K562 (cell line): ENCODE measurements around the gene VENTX. TPM values are rescaled to one million over a fixed set of nuclear protein-coding genes. Genes with fewer than 3 reads are reported as not detected.
A peak's percentile ranks its signal among the peaks of the same experiment; 100 is the strongest.

Source experiments
- ATAC-seq: fragments of 200-7000 bp; cut with Tn5 transposase; 3 replicates; pipeline ENCODE4 v1.9.1; 2020; ENCODE audit warnings: moderate library complexity
- BruUV-seq: library from RNA; stranded (reverse); fragments of 400-500 nt; replicated peaks from 2 replicates; lab custom pipeline; 2021; lab: Mats Ljungman, UMichigan
- CTCF ChIA-PET: fragments of 300-600 bp; formaldehyde crosslinking; extraction: SDS; loops from one replicate; lab custom pipeline; 2021; ENCODE audit warnings: low intra/inter-chr PET ratio; lab: Yijun Ruan, JAX
- POLR2A ChIA-PET: fragments of 300-600, 350-650 bp; sonication (Branson Sonifier 250); formaldehyde crosslinking; extraction: SDS; loops from one replicate; lab custom pipeline; 2021; ENCODE audit warnings: antibody characterized with exemption, inconsistent platforms; lab: Yijun Ruan, JAX
- DNase-seq, 4 experiments: peaks; one replicate each; pipeline versions ENCODE4 v3.0.0 to v3.0.0-alpha.2; 2011 to 2018; ENCODE audit warnings: low spot score in 3 of 4, mixed read lengths in 3 of 4; ENCODE audit errors: extremely low read depth in 1 of 4
- FAIRE-seq: peaks from 2 replicates; lab custom pipeline; 2011; peaks lifted over from hg19 to GRCh38; lab: Jason Lieb, UNC
- H2AFZ ChIP-seq: 2 replicates; pipeline ENCODE4 v1.6.0; 2011; ENCODE audit warnings: low read depth, low read length, control low read depth, inconsistent platforms
- H3K27ac ChIP-seq: fragments of 200-600 bp; 3 replicates; pipeline ENCODE4 v1.8.0; 2011; ENCODE audit warnings: low read depth, mild to moderate bottlenecking, control low read depth, inconsistent platforms, low read length, moderate library complexity, mixed read lengths; ENCODE audit errors: extremely low read depth
- H3K27me3 ChIP-seq, 2 experiments: fragments of 300-600 bp in 1 of 2; 2 replicates in 1 of 2; 3 replicates in 1 of 2; pipeline versions ENCODE4 v1.6.0 to v1.8.0; 2011; ENCODE audit warnings: inconsistent platforms in 2 of 2, low read length in 2 of 2, mild to moderate bottlenecking in 1 of 2, mixed read lengths in 1 of 2, moderate library complexity in 1 of 2; ENCODE audit not compliant: control insufficient read depth in 2 of 2, insufficient read depth in 2 of 2
- H3K36me3 ChIP-seq: fragments of 300-600 bp; 3 replicates; pipeline ENCODE4 v1.8.0; 2011; ENCODE audit warnings: mild to moderate bottlenecking, low read length, inconsistent platforms; ENCODE audit not compliant: control insufficient read depth, insufficient read depth
- H3K4me1 ChIP-seq, 2 experiments: fragments of 200-600 bp in 1 of 2; replicated peaks in 1 of 2; 2 replicates in 1 of 2; 3 replicates in 1 of 2; pipeline versions ENCODE4 v1.5.1 to v1.8.0; 2011; ENCODE audit warnings: inconsistent platforms in 2 of 2, low read length in 2 of 2, mild to moderate bottlenecking in 1 of 2, mixed read lengths in 1 of 2, moderate library complexity in 1 of 2; ENCODE audit not compliant: control insufficient read depth in 2 of 2, insufficient read depth in 2 of 2
- H3K4me2 ChIP-seq: 2 replicates; pipeline ENCODE4 v1.6.1; 2011; ENCODE audit warnings: low read length, control low read depth, inconsistent platforms, mixed read lengths; ENCODE audit not compliant: insufficient read depth
- H3K4me3 ChIP-seq: fragments of 200-600 bp; sonication (generic), shearing (Covaris generic); 2 replicates; pipeline ENCODE4 v1.5.1; 2016; ENCODE audit warnings: control low read depth, inconsistent platforms
- H3K79me2 ChIP-seq: fragments of 200-600 bp; 3 replicates; pipeline ENCODE4 v1.8.0; 2011; ENCODE audit warnings: low read length, inconsistent platforms; ENCODE audit not compliant: control insufficient read depth, insufficient read depth
- H3K9ac ChIP-seq, 2 experiments: 2 replicates each; pipeline versions ENCODE4 v1.6.0 to v1.6.1; 2011; ENCODE audit warnings: low read depth in 2 of 2, low read length in 2 of 2, control low read depth in 1 of 2, inconsistent platforms in 1 of 2, mild to moderate bottlenecking in 1 of 2, mixed read lengths in 1 of 2; ENCODE audit not compliant: insufficient read depth in 1 of 2
- H3K9me1 ChIP-seq: one replicate; pipeline ENCODE4 v1.6.0; 2011; ENCODE audit warnings: inconsistent platforms, mild to moderate bottlenecking, low read length, moderate library complexity; ENCODE audit not compliant: control insufficient read depth, insufficient read depth
- H3K9me3 ChIP-seq: replicated peaks from 2 replicates; pipeline ENCODE4 v1.5.1; 2011; ENCODE audit warnings: low read depth, low read length, inconsistent platforms; ENCODE audit not compliant: control insufficient read depth, insufficient read depth
- H4K20me1 ChIP-seq: replicated peaks from 2 replicates; pipeline ENCODE4 v1.6.1; 2011; ENCODE audit warnings: low read length, inconsistent platforms, mixed read lengths; ENCODE audit not compliant: control insufficient read depth, insufficient read depth
- E2F4 ChIP-seq: sonication (generic); formaldehyde crosslinking; IDR thresholded peaks from 2 replicates; pipeline ENCODE4 v1.8.0; 2022; ENCODE audit warnings: mild to moderate bottlenecking, low read depth, missing genetic modification reagents
- POLR2G ChIP-seq: fragments of 200-400 bp; formaldehyde crosslinking; IDR thresholded peaks from 2 replicates; pipeline ENCODE4 v1.6.1; 2017; ENCODE audit warnings: low read depth, mild to moderate bottlenecking, antibody characterized with exemption, low read length, moderate library complexity
- WGBS: fragments of 100-300 bp; shearing (Covaris generic); methylation state at CpG from one replicate; pipeline ENCODE4 v1.1.6; 2016; ENCODE audit warnings: low coverage, mixed read lengths; ENCODE audit not compliant: insufficient coverage; ENCODE audit errors: missing lambda C conversion rate; 5-methylcytosine and 5-hydroxymethylcytosine counted together
- in situ Hi-C: fragments of 300-500 bp; cut with MboI; formaldehyde crosslinking; loops from 4 replicates; pipeline ENCODE4 v1.15.0; 2018; ENCODE audit warnings: inconsistent platforms, mixed read lengths
- intact Hi-C: fragments of 100-400 bp; cut with micrococcal nuclease; formaldehyde crosslinking; loops from 2 replicates; pipeline ENCODE4 v1.14.2; 2022
- polyA plus RNA-seq, 8 experiments: library from polyadenylated mRNA; depleted of rRNA in 4 of 8; stranded (reverse) in 5 of 8; unstranded in 3 of 8; fragments of >200 nt; fragmentation: Nextera tagmentation in 2 of 8; fragmentation: Illumina TruSeq in 1 of 8; extraction: Ambion mirVana in 2 of 8; extraction: Trizol in 1 of 8; gene quantifications; 2 replicates each; pipeline versions ENCODE4 v1.2.1 to v1.2.3, GENCODE V29; 2011 to 2014; ENCODE audit warnings: inconsistent platforms in 1 of 8, missing spikeins in 1 of 8
- total RNA-seq, 7 experiments: library from RNA; depleted of rRNA in 6 of 7; stranded (reverse); fragments of >200 nt in 6 of 7; fragmentation: Illumina TruSeq in 2 of 7; extraction: Trizol in 2 of 7; gene quantifications; 2 replicates each; pipeline versions ENCODE4 v1.2.1 to v1.2.3, GENCODE V29; 2011 to 2021; ENCODE audit warnings: low replicate concordance in 1 of 7

Gene VENTX
- total and polyA plus RNA-seq, 9 of the 15 experiments (the other 6 are each of a cell fraction or from before 2014, with no cell fraction given): 0.07 to 0.70 (median 0.20) TPM; not detected in 1

- Histone ChIP-seq H3K4me2 (no peak overlapping the region), H3K9me3 (no peaks in the 10 kb centered on the region), H3K27ac (no peak overlapping the region), H3K4me3 (no peak overlapping the region), H3K27me3 (no peaks in the 10 kb centered on the region), H2AFZ (no peak overlapping the region), H4K20me1 (no peaks in the 10 kb centered on the region), H3K36me3 (peaks cover 57% of the 10 kb centered on the region; the same call in 2 of the 3 replicates), H3K4me1 (peaks cover 24 to 42% of the 10 kb centered on the region in 2 experiments), H3K79me2 (no peaks in the 10 kb centered on the region), H3K9me1 (peaks cover 3% of the 10 kb centered on the region), H3K9ac (no peak overlapping the region)
- intact Hi-C loops: no loop called here
- ATAC-seq: no peak
- ChIA-PET POLR2A (no interaction called here), CTCF (no interaction called here)
- WGBS: 85% methylated on average over 17 of the region's 38 CpGs
- TF ChIP-seq E2F4 (CRISPR knock-in tag) (no peak), POLR2G (peak; percentile 20; the same call in 1 of the 2 replicates)
- in situ Hi-C loops: no loop called here
- FAIRE-seq: no peak
- no TSS peak for BruUV-seq
- DNase-seq: no peak
These were observed 44.1 kb downstream of the VENTX start for GRCh38 chr10:133281628-133282372.
